H4 (cell line): ENCODE results near the gene DLGAP1. TPM values are rescaled to one million over a fixed set of nuclear protein-coding genes. Genes with fewer than 3 reads are reported as not detected.

Source experiments
- DNase-seq: peaks from one replicate; pipeline ENCODE4 v3.0.0-alpha.2; 2015; ENCODE audit warnings: low spot score
- total RNA-seq: library from RNA; depleted of rRNA; stranded (reverse); fragments of >200 nt; shearing (Covaris generic); gene quantifications from 2 replicates; pipeline ENCODE4 v1.2.3, GENCODE V29; 2014

Gene DLGAP1
- total RNA-seq, 1 experiment from 2014 or later: not detected

DNA sequence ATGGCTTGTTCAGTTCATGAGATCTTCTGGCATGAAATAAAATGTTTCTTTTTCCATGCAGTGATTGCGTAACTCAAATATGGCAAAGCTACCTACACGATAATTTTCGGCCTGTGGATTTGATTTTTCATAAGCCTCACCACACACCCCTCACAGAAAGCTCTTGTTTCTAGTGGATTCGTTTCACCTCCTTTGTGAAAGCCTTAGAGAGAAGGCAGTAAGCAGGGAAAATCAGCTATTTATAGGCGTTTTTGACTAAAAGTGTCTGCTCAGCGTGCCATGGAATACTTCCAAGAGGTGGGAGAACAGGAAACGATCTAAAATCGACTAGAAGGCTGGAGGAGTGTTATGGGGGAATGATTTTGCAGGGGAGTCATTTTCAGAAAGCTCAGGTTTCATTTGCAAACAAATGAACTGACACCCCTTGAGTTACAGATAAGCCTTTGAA is 587.2 kb downstream of the DLGAP1 start:
- no peak for DNase-seq

DNA sequence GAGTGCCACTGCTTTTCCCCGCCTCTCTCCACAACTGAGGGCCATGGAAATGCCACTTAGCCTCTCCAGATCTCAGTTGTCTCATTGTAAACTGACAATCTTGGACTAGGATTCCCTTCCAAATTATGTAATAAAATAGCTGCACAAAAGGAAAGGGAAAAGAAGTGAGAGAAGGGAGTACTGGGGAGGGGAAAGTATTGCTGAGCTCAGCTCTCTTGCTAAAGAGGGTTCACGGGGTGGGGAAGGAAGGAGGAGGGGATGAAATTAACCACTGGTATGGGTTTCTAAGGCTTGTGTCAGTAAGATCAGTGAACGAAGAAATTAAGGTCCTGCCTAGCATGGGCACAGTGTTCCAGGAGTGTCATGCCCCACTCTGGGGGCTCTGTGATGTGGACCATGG is 587.9 kb downstream of the DLGAP1 start:
- DNase-seq: no peak

DNA sequence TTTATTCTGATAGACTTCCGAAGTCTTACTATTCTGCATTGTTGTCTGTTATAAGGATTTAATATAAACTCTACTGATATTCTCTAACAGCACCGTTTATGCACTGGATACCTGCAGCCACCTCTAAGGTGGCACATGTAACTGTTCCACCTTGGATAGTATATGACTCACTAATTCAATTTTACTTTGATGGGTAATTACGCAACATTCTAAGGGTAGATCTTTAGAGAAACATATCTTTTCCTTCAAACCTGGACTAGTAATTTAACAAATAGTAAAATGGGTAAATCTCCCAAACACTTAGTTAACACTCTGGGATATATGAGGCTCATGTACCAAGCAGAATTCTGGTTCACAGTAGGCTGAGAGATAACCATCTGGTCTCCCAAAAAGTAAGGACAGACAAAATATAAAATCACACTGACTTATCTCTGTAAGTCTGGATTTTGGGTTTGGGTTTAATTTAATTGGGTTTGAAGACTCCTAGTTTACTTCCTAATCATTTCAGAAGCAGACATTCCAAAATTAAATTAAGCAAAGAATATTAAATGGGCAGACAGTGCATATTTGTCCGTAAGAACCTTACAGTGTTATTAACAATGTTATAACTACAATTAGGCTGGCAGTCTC is 590.3 kb downstream of the DLGAP1 start:
- DNase-seq: no peak

DNA sequence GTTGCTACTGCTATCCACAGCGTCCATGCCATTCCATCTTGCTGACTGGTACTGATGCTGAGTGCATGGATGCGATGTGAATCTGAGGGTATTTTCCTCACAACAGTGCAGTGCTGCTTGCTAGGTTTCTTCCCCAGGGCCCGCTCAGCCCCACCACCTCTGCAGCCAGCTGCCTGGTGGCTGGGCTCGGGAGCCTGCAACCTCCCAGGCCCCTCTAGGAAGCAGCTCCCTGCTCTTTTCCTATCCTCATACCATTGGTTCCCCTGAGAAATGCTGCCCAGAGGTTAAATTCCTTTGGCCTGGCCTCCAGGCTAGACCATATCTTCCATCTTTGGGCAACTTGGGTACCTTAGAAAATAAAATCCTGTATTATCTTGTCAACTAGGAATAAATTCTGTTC is 591.5 kb downstream of the DLGAP1 start:
- DNase-seq: no peak

DNA sequence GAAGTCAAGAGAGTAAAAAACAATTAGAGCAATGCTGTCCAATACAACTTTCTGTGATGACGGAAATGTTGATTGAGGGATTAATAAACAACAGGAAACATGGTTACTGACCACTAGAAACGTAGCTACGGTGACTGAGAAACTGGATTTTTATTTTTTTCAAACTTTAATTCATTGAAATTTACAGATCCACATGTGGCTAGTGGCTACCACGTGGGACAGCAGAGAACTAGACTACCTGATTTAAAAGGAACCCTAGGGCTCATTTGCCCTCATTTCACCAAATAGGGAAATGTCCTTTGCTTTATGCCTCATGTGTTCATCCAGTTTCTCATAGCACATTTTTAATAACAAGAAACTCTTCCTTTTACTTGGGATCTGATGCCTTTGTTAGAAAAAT is 592.1 kb downstream of the DLGAP1 start:
- no peak for DNase-seq

DNA sequence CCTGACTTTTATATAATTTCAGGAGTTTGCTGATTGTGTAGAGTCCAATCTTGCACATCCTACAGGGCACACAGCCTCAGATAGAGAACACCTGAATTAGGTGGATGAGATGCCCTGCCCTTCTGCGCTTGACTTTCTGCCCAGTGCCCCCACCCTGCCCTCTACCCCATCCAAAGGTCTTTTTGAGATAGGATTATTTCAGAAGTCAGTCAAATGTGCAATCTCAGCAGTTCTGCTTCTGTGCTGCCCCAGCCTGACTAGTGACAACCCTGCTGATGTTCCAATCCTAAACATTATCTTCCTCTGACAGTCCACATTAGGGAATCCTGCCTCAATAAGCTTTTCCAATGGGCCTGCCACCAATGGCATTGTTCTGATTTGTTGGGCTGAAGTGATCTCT is 593.6 kb downstream of the DLGAP1 start:
- DNase-seq: no peak

DNA sequence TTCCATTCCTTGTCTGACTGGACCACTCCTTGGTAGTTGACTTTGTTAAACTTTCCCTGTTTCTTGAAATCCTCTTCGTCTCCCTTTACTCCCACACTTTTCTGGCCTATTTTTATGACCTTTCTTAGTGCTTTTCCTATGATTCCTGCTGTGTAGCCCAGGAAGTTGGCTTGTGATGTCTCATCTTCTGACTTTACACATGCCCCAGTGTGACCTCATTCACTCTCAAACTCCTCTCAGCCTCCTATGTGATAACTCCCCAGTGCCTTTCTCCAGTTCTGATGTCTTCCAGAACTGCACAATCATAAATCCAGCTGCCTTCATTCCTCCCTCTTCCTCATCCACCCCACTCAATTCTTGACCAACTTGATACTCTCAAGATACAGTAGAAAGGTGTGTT is 597.6 kb downstream of the DLGAP1 start:
- DNase-seq: no peak

GRCh38 chr18:3855966-3856365 is 599.1 kb downstream of the DLGAP1 start:
- DNase-seq: no peak

DNA sequence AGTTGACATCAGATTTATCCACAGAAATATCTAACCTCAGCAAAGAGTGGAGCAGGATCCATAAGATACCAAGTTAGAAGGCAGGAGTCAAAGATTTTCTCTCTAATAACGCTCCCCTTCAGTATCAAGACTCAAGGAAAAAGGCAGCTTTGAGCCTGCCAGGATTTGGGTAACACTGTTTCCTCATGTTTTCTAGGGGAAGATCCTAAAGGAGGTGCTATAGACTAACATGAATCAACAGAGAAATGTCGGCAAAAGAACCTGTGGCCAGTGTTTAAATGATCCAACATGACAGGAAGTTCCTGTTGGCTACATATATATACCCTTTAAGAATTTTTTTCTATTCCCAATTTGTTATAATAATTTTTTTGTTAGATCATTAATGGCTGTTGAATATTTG is 602.8 kb downstream of the DLGAP1 start:
- DNase-seq: no peak

DNA sequence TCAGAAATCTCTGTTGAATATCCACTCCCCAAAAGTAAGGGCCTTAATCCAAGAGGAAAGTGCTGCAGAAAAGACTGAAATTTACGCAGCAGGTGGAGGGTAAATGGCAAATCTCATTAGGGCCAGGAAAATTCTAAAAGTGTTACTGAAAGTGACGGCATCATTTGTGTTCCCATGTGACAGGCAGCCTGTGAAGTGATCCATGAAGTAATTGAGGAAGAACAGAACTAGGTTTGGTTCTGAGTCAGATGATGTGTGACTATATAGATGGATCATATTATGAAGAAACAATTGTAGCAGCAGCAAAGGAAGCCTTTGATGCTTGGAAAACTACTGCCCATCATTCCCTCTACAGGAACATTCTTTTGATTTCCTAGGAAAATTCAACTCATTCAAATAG is 603.9 kb downstream of the DLGAP1 start:
- no peak for DNase-seq

DNA sequence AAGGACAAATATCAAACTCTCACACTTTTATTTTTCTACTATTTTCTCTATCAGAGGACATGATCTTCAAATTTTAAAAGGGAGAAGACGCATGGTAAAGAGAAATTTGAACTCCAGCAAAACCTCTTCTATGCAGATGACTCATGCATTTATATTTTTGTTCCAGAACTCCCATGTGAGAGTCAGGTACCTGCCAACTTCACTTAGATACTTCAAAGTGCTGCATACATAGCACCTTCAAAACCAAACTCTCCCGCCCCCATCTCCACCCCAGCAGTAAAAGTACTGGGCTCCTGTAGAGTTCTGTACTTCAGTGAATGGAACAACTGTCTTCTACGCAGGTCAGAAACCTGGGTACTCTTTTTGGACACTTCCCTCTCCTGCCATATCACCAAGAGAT is 606.8 kb downstream of the DLGAP1 start:
- no peak for DNase-seq

DNA sequence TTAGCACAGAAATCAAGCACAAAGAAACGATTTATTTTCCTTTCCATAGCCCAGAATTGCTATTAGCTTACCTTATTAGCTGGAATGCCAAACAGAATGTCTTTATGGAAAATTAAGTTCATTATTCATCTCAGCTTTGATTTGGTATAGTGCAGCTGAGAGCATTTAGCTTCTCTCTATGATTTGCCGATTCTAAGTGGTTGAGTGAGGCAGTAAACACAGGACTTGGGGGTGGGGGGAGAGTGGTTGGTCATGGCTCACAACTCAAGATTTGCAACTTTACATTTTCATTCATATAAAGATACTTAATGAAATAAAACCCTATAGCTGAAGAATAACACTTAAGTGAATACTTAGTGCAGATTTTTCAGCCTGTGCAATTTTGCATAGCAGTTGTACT is 609.9 kb downstream of the DLGAP1 start:
- DNase-seq: no peak

GRCh38 chr18:3842844-3843243 is 612.3 kb downstream of the DLGAP1 start:
- no peak for DNase-seq

DNA sequence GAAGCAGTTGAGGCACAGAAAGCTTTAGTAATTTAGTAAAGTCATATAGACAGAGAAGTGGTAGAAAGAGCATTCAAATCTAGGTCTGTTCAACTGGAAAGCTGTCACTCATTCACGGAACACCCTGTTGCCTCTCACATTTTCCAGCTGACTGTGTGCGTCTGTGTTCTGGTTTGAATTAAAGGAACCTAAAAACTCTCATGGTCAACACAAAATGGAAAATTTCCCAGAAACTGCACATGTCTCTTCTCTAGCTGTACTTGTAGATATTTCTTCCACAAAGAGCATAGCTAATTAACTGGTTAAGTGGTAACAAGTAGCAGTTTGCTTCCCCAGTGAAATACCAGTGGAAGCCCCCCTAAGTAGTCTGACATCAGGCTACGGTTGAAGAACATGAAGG is 614.3 kb downstream of the DLGAP1 start:
- no peak for DNase-seq

GRCh38 chr18:3839581-3839981 is 615.5 kb downstream of the DLGAP1 start:
- DNase-seq: no peak

- no peak for DNase-seq
Observed at GRCh38 chr18:3836483-3837335, 618.4 kb downstream of the DLGAP1 start.

GRCh38 chr18:3832025-3832638 is 623.0 kb downstream of the DLGAP1 start:
- DNase-seq: no peak

DNA sequence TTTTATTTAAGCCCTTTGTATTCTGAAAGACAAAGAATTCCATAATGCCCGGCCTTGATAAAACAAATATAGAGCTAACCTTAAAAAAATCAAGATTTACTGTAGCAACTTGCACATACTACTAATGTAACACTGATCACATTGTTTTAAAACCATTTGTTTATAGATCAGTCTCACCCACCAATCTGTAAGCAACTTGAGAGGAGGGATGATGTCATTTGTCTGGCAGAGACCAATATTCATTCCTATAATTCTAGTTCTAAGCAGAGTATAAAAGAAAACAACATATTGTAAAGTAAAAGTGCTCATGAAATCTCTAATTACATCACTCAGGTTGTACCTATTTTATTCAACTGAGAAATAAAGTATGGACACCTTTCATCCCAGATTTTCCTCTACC is 624.5 kb downstream of the DLGAP1 start:
- DNase-seq: no peak

GRCh38 chr18:3827236-3827845 is 627.8 kb downstream of the DLGAP1 start:
- DNase-seq: no peak

GRCh38 chr18:3826021-3826420 is 629.1 kb downstream of the DLGAP1 start:
- DNase-seq: no peak

DNA sequence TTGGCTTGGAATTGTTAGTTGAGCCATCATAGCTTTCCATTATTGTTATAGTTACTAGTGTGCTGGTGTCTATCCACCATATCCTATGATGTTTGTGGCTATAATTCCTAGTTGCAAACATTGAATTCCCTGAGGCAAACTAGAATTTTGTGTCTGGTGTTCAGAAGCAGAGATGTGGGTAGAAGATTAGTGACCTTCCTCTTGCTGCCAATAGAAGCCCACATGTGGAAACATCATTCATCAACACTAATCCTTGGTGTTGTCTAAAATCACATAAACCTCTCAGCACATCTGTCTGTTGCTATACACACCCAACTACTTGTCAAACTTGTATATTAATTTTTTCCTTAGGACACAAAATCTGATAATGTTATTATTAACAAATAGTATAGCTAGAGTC is 631.0 kb downstream of the DLGAP1 start:
- no peak for DNase-seq

DNA sequence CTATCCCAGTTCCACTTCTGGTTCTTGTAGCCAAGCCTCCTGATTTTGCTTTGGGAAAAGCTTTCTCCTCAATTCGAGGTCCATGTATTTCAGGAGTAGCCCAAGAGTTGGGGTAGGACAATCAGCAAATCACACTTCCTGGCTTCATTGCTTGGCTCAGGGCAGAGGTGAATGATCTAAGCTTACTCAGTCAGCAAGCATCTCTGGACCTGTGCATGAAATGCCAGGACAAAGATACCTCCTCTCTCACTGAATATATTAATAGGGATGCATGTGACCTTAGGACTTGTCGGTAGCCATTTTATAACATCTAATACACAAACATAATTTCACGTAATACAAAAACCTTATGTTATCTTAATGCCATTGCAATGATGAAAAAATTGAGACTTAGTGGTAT is 632.0 kb downstream of the DLGAP1 start:
- DNase-seq: no peak

- DNase-seq: no peak
Observed at GRCh38 chr18:3821524-3821923, 633.6 kb downstream of the DLGAP1 start.
